Adipocyte (in vitro differentiated cells): ENCODE measurements around the gene RBM19.

ENCODE experiments used
- DNase-seq: peaks from one replicate; pipeline ENCODE4 v3.0.0-alpha.2; 2015; ENCODE audit warnings: low read depth
- H3K27me3 ChIP-seq: replicated peaks from 2 replicates; pipeline ENCODE4 v1.7.0; 2013; ENCODE audit warnings: mild to moderate bottlenecking, low read length, moderate library complexity; ENCODE audit not compliant: control insufficient read depth, insufficient read depth
- H3K36me3 ChIP-seq: 2 replicates; pipeline ENCODE4 v1.7.0; 2013; ENCODE audit warnings: low read length, mild to moderate bottlenecking, moderate library complexity; ENCODE audit not compliant: control insufficient read depth, insufficient read depth, severe bottlenecking
- H3K4me1 ChIP-seq: 2 replicates; pipeline ENCODE4 v1.7.0; 2013; ENCODE audit warnings: mild to moderate bottlenecking, low read length, moderate library complexity; ENCODE audit not compliant: control insufficient read depth, insufficient read depth
- H3K4me3 ChIP-seq: 2 replicates; pipeline ENCODE4 v1.7.0; 2013; ENCODE audit warnings: mild to moderate bottlenecking, low read length, moderate library complexity
- H3K9ac ChIP-seq: 2 replicates; pipeline ENCODE4 v1.7.0; 2013; ENCODE audit warnings: mild to moderate bottlenecking, low read length, moderate library complexity
- H3K9me3 ChIP-seq: 2 replicates; pipeline ENCODE4 v1.7.0; 2013; ENCODE audit warnings: mild to moderate bottlenecking, low read length, moderate library complexity; ENCODE audit not compliant: control insufficient read depth

RBM19 gene

GRCh38 chr12:113923251-113923650 lies 42.9 kb downstream of the RBM19 start:
- H3K36me3 ChIP-seq: peaks cover 61% of the 10 kb centered on the region
- DNase-seq: no peak
- H3K9me3 ChIP-seq: no peaks in the 10 kb centered on the region
- no peaks in the 10 kb centered on the region for H3K27me3 ChIP-seq
- H3K4me1 ChIP-seq: no peaks in the 10 kb centered on the region
- no peak overlapping the region for H3K9ac ChIP-seq
- no peak overlapping the region for H3K4me3 ChIP-seq

GRCh38 chr12:113921430-113921829 lies 44.7 kb downstream of the RBM19 start:
- no peak overlapping the region for H3K9ac ChIP-seq
- no peaks in the 10 kb centered on the region for H3K9me3 ChIP-seq
- no peak for DNase-seq
- H3K4me3 ChIP-seq: no peak overlapping the region
- H3K27me3 ChIP-seq: no peaks in the 10 kb centered on the region
- peaks cover 65% of the 10 kb centered on the region for H3K36me3 ChIP-seq
- no peaks in the 10 kb centered on the region for H3K4me1 ChIP-seq

GRCh38 chr12:113919791-113920190 lies 46.3 kb downstream of the RBM19 start:
- Histone ChIP-seq H3K9ac (no peak overlapping the region), H3K9me3 (no peaks in the 10 kb centered on the region), H3K27me3 (no peaks in the 10 kb centered on the region), H3K4me1 (no peaks in the 10 kb centered on the region), H3K36me3 (peaks cover 56% of the 10 kb centered on the region), H3K4me3 (no peak overlapping the region)
- DNase-seq: no peak

GRCh38 chr12:113918306-113918705 lies 47.8 kb downstream of the RBM19 start:
- Histone ChIP-seq H3K9me3 (no peaks in the 10 kb centered on the region), H3K4me1 (no peaks in the 10 kb centered on the region), H3K4me3 (no peak overlapping the region), H3K36me3 (peaks cover 43% of the 10 kb centered on the region), H3K27me3 (no peaks in the 10 kb centered on the region), H3K9ac (no peak overlapping the region)
- DNase-seq: no peak

GRCh38 chr12:113917393-113917792 lies 48.7 kb downstream of the RBM19 start:
- Histone ChIP-seq H3K9ac (no peak overlapping the region), H3K27me3 (no peaks in the 10 kb centered on the region), H3K36me3 (peaks cover 34% of the 10 kb centered on the region), H3K4me1 (no peaks in the 10 kb centered on the region), H3K4me3 (no peak overlapping the region), H3K9me3 (no peaks in the 10 kb centered on the region)
- DNase-seq: no peak

- no peaks in the 10 kb centered on the region for H3K9me3 ChIP-seq
- no peak overlapping the region for H3K4me3 ChIP-seq
- H3K9ac ChIP-seq: no peak overlapping the region
- no peaks in the 10 kb centered on the region for H3K4me1 ChIP-seq
- peaks cover 35% of the 10 kb centered on the region for H3K36me3 ChIP-seq
- DNase-seq: no peak
- no peaks in the 10 kb centered on the region for H3K27me3 ChIP-seq
These were observed 51.3 kb downstream of the RBM19 start for GRCh38 chr12:113914806-113915205.

GRCh38 chr12:113914176-113914575 lies 51.9 kb downstream of the RBM19 start:
- no peak for DNase-seq
- Histone ChIP-seq H3K4me1 (no peaks in the 10 kb centered on the region), H3K9ac (no peak overlapping the region), H3K27me3 (no peaks in the 10 kb centered on the region), H3K36me3 (peaks cover 40% of the 10 kb centered on the region), H3K4me3 (no peak overlapping the region), H3K9me3 (no peaks in the 10 kb centered on the region)

GRCh38 chr12:113912760-113913329 lies 53.3 kb downstream of the RBM19 start:
- Histone ChIP-seq H3K27me3 (no peaks in the 10 kb centered on the region), H3K4me3 (no peak overlapping the region), H3K9ac (no peak overlapping the region), H3K9me3 (no peaks in the 10 kb centered on the region), H3K36me3 (peaks cover 40% of the 10 kb centered on the region), H3K4me1 (no peaks in the 10 kb centered on the region)
- peak; percentile 85 for DNase-seq

GRCh38 chr12:113911971-113912759 lies 54.0 kb downstream of the RBM19 start:
- H3K27me3 ChIP-seq: no peaks in the 10 kb centered on the region
- peaks cover 34% of the 10 kb centered on the region for H3K36me3 ChIP-seq
- no peak overlapping the region for H3K9ac ChIP-seq
- DNase-seq: no peak
- no peaks in the 10 kb centered on the region for H3K4me1 ChIP-seq
- no peaks in the 10 kb centered on the region for H3K9me3 ChIP-seq
- H3K4me3 ChIP-seq: no peak overlapping the region

- no peaks in the 10 kb centered on the region for H3K4me1 ChIP-seq
- H3K9ac ChIP-seq: no peak overlapping the region
- H3K9me3 ChIP-seq: no peaks in the 10 kb centered on the region
- H3K36me3 ChIP-seq: peaks cover 33% of the 10 kb centered on the region
- no peak for DNase-seq
- no peaks in the 10 kb centered on the region for H3K27me3 ChIP-seq
- no peak overlapping the region for H3K4me3 ChIP-seq
These were observed 55.3 kb downstream of the RBM19 start for GRCh38 chr12:113910751-113911272.

GRCh38 chr12:113909776-113910420 lies 56.2 kb downstream of the RBM19 start:
- DNase-seq: no peak
- no peak overlapping the region for H3K4me3 ChIP-seq
- no peaks in the 10 kb centered on the region for H3K4me1 ChIP-seq
- peaks cover 28% of the 10 kb centered on the region for H3K36me3 ChIP-seq
- no peak overlapping the region for H3K9ac ChIP-seq
- no peaks in the 10 kb centered on the region for H3K27me3 ChIP-seq
- no peaks in the 10 kb centered on the region for H3K9me3 ChIP-seq
